Erythroblast (primary cell): ENCODE measurements around the gene REPIN1.

ENCODE experiments used
- GATA1 ChIP-seq: IDR thresholded peaks from 2 replicates; pipeline ENCODE4 v1.6.1; 2011; ENCODE audit warnings: low read depth, mild to moderate bottlenecking, control low read depth, low read length, moderate library complexity
- POLR2A ChIP-seq: IDR thresholded peaks from 2 replicates; pipeline ENCODE4 v1.6.1; 2011; ENCODE audit warnings: mild to moderate bottlenecking, low read length

GRCh38 chr7:150421831-150422230 is 53.2 kb downstream of the REPIN1 start:
- TF ChIP-seq POLR2A (no peak), GATA1 (no peak)
